GM10248 (cell line): Measurements from ENCODE around the gene LCN15.
"Not testable (repeated sequence)": the region's sequence is repeated elsewhere in the genome, so short reads cannot be mapped to it uniquely, and the experiment has no call there.

Source experiments
- CTCF ChIA-PET: fragments of 300-600 bp; sonication (Branson Sonifier 250); formaldehyde crosslinking; extraction: SDS; loops from one replicate; lab custom pipeline; 2021; ENCODE audit warnings: antibody characterized with exemption; lab: Yijun Ruan, JAX
- POLR2A ChIA-PET: fragments of 350-650 bp; sonication (Branson Sonifier 250); formaldehyde crosslinking; extraction: SDS; loops from one replicate; lab custom pipeline; 2020; ENCODE audit warnings: antibody characterized with exemption; lab: Yijun Ruan, JAX
- DNase-seq: peaks from one replicate; pipeline ENCODE4 v3.0.0; 2012; ENCODE audit errors: extremely low spot score
- CTCF ChIP-seq: IDR thresholded peaks from 2 replicates; pipeline ENCODE4 v1.5.1; 2012; ENCODE audit warnings: mild to moderate bottlenecking, low read depth; ENCODE audit errors: extremely low read depth, missing control alignments, control extremely low read depth

LCN15 gene

GRCh38 chr9:136714096-136714892 is 50.0 kb downstream of the LCN15 start:
- TF ChIP-seq CTCF = no peak
- ChIA-PET POLR2A (interaction anchor here (3.9 kb wide), 1 partner anchor 13 kb away, joined by 36 read pairs; no protein-coding TSS in a partner anchor), CTCF (interaction anchor here (0.8 to 7.7 kb wide), 8 partner anchors 8 to 315 kb away, joined by 3 to 49 read pairs (median 4); partner anchors contain the start of gene AJM1)
- DNase-seq = no peak

GRCh38 chr9:136713550-136713949 is 50.8 kb downstream of the LCN15 start:
- no peak for DNase-seq
- TF ChIP-seq CTCF = no peak
- ChIA-PET POLR2A (interaction anchor here (3.9 kb wide), 1 partner anchor 14 kb away, joined by 36 read pairs; no protein-coding TSS in a partner anchor), CTCF (interaction anchor here (0.8 to 7.7 kb wide), 4 partner anchors 9 to 129 kb away, joined by 3 to 49 read pairs (median 6); partner anchors contain the start of gene AJM1)

DNA sequence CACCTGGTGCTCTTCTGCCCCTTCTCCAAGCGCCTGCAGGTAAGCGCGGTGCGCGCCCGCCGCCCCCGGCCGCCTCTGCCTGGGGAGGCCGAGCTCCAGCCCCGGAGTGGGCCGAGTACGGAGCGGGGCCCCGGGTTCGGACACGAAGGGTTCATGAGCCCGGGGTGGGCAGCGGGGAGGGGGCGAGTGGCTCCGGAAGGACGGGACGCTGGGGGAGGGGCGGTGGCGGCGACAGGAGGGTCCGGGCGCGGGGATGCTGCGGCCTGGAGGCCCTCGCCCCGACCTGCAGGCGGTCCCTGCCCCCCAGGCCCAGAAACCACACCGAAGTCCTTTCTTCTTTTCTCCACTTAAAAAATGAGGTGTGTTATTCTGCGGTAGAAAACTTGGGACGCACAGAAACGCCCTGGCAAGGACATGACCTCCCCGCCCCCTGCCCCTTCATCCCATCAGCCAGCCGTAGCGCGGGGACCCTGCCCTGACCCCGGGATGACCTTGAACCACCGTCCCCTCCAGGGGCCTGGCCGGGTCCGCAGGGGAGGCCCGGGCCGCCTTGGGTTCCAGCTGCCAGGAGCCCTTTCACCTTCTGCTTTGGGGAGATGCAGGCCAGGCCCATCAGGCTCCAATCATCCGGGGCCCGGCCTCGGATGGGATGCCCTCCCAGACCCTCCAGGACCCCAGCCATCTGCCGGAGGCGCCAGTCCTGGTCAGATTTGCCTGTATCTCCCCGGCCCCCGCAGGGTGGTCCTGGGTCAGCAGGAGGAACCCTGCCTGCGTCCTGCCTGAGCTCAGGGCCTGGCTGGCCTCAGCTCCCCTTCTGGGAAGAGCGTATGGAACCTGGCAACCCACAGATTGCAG is 51.4 kb downstream of the LCN15 start:
- CTCF ChIA-PET = interaction anchor here (1.7 to 7.7 kb wide), 2 partner anchors 10 to 16 kb away, joined by 4 to 49 read pairs; no protein-coding TSS in a partner anchor
- POLR2A ChIA-PET = interaction anchor here (3.9 kb wide), 1 partner anchor 14 kb away, joined by 36 read pairs; no protein-coding TSS in a partner anchor

DNA sequence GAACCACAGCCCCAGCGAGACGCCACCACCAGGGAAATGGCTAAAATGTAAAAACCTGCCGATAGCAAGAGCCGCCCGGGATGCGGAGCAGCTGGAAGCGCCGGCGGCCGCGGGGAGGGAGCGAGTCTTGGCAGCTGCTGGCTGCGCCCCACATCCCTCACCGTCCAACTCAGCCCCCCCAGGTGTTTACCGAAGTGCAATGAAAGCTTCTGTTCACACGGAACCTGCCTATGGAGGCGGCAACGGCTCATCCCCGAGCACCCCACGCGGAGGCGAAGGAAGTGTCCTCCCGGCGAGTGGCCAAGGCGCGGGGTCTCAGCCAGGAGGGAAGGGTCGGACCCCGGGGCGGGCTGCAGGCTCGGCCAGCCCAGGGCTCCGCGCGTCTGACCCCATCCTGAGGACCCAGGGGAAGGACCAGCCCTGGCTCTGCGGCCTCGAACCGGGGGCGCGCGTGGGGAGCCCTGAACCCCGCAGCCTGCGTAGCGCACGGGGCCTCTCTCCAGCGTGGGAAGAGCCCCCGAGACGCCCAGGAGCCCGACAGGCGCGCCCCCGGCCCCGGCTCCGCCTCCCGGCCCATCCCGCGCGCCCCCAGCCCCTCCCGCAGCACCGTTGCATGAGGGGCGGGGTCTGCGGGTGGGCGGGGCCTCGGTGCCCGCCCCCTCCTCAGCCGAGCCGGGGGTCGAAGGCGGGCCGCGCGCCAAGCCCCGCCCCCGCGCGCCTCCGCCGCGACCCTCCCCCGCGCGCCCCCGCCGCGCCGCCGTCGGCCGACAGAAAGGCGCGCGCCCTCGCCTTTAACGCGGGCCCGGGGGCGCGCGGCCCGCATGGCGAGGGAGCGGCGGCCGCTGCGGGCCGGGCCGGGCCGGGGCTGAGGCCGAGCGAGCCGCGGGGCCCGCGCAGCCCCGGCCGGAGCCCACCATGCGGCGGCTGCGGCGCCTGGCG is 52.3 kb downstream of the LCN15 start, which contains the start of gene DIPK1B:
DIPK1B (plus strand) TSS at position 822 of the 939 bp plus-strand sequence; CDS start at position 916, 94 bp downstream.
- CTCF ChIA-PET = no interaction called here
- DNase-seq = no peak
- POLR2A ChIA-PET = no interaction called here
- TF ChIP-seq CTCF = no peak

More for the DNA sequence above, 51.4 kb downstream of the LCN15 start:
- no peak for DNase-seq
- no peak for TF ChIP-seq CTCF

DNA sequence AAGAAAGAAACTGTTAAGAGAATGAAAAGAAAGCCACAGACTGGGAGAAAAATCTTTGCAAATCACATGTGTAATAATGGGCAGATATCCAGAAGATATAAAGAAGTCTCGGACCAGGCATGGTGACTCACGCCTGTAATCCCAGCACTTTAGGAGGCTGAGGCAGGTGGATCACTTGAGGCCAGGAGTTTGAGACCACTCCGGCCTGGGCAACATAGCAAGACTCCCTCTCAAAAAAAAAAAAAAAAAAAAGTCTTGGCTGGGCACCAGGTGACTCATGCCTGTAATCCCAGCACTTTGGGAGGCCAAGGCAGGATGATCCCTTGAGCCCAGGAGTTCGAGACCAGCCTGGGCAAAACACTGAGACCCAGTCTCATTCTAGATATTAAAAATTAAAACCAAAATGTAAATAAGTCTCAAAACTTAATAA is 53.1 kb downstream of the LCN15 start:
- POLR2A ChIA-PET, DNase-seq, CTCF ChIA-PET: not testable (repeated sequence)

DNA sequence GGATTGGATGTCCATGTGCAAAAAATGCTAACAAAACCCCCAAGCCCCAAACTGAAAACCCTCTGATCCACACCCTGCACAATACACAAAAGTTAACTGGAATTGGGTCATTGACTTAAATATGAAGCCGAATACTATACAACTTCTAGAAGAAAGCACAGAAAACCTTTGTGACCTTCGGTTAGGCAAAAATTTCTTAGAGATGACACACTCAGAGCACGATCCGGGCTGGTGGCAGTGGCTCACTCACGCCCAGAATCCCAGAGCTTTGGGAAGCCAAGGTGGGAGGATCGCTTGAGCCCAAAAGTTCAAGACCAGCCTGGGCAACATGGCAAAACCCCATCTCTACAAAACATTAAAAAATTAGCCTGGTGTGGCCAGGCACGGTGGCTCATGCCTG is 53.8 kb downstream of the LCN15 start:
- CTCF ChIA-PET = no interaction called here
- POLR2A ChIA-PET = no interaction called here
- no peak for TF ChIP-seq CTCF
- no peak for DNase-seq
